SK-N-SH (cell line): ENCODE results near the gene KRTAP12-2.

Experiments used
- RFX5 ChIP-seq: IDR thresholded peaks from 2 replicates; pipeline ENCODE4 v1.6.1; 2012; ENCODE audit warnings: mild to moderate bottlenecking, improper control_type of control experiment, low read length
- YY1 ChIP-seq: IDR thresholded peaks from 2 replicates; pipeline ENCODE4 v1.4.0; 2012; ENCODE audit warnings: low read depth, mild to moderate bottlenecking

DNA sequence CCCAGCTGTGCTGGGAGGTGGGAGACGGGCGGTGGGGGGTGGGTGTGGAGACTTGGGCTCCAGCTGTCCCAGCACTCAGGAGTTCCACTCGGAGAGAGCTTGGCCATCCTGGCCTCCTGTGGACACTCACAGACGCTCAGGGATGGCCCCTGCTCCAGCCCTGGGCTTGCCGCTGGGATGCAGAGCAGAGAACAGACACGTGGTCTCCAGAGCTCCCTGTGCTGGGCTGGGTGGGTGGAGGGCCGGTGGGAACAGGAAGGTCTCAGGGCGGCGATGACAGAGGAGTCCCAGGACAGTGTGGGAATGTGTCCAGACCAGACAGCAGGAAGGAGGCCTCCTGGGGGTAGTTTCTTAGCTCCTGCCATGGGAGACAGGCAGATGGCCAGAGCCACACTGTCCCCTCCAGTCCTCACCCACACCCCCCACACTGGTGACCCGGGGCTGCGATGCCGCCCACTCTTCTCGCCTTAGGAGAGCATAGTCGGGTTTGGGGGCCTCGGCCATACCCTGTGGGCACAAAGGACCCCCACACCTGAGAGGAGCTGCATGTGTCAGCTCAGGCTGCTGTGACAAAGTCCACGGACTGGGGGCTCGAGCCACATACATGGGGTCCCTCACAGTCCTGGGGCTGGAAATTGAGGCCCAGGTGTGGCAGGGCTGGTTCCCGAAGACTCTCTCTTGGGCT lies 37.9 kb downstream of the KRTAP12-2 start:
- no peak for TF ChIP-seq YY1
- no peak for TF ChIP-seq RFX5
